HEK293 (cell line): Measurements from ENCODE around the gene OCA2.

ENCODE experiments used
- CTCF ChIA-PET: fragments of 350-600 bp; formaldehyde crosslinking; extraction: SDS; loops from one replicate; lab custom pipeline; 2021; ENCODE audit warnings: antibody characterized with exemption; lab: Yijun Ruan, JAX
- POLR2A ChIA-PET: fragments of 300-600 bp; formaldehyde crosslinking; extraction: SDS; loops from one replicate; lab custom pipeline; 2020; ENCODE audit warnings: antibody characterized with exemption, inconsistent platforms; lab: Yijun Ruan, JAX
- H3K27ac ChIP-seq: fragments of 200-500 bp; sonication (Bioruptor generic); 2 replicates; pipeline ENCODE4 v1.5.1; 2014; ENCODE audit warnings: low read depth, low read length, control low read depth, inconsistent platforms; ENCODE audit errors: extremely low read depth
- H3K36me3 ChIP-seq, 2 experiments: fragments of 200-500 bp in 1 of 2; sonication (Bioruptor generic) in 1 of 2; 1 replicate in 1 of 2; 2 replicates in 1 of 2; pipeline ENCODE4 v1.5.1; 2014 to 2017; ENCODE audit warnings: inconsistent platforms in 2 of 2, low read length in 2 of 2; ENCODE audit not compliant: control insufficient read depth in 2 of 2, insufficient read depth in 1 of 2
- H3K4me1 ChIP-seq: fragments of 200-500 bp; sonication (Bioruptor generic); 2 replicates; pipeline ENCODE4 v1.5.1; 2014; ENCODE audit warnings: mild to moderate bottlenecking, low read length, inconsistent platforms; ENCODE audit not compliant: control insufficient read depth, insufficient read depth
- H3K4me3 ChIP-seq: 2 replicates; pipeline ENCODE4 v1.5.1; 2011; ENCODE audit warnings: low read depth, mild to moderate bottlenecking, control low read depth, low read length, moderate library complexity
- H3K9me3 ChIP-seq: fragments of 200-500 bp; sonication (Bioruptor generic); 2 replicates; pipeline ENCODE4 v1.5.1; 2014; ENCODE audit warnings: low read depth, low read length, inconsistent platforms; ENCODE audit not compliant: control insufficient read depth, insufficient read depth
- GFI1B ChIP-seq: fragments of 450-650 bp; formaldehyde crosslinking; IDR thresholded peaks from 2 replicates; pipeline ENCODE4 v1.5.1; 2016; ENCODE audit warnings: missing biosample characterization, missing genetic modification characterization
- IKZF3 ChIP-seq: fragments of 450-650 bp; IDR thresholded peaks from 2 replicates; pipeline ENCODE4 v1.5.0; 2018; ENCODE audit warnings: missing biosample characterization, mild to moderate bottlenecking, missing genetic modification characterization, moderate library complexity
- KLF7 ChIP-seq: fragments of 450-650 bp; formaldehyde crosslinking; IDR thresholded peaks from 2 replicates; pipeline ENCODE4 v1.5.1; 2016; ENCODE audit warnings: missing biosample characterization, missing genetic modification characterization, borderline replicate concordance
- PRDM2 ChIP-seq: fragments of 450-650 bp; formaldehyde crosslinking; IDR thresholded peaks from 2 replicates; pipeline ENCODE4 v1.5.1; 2016; ENCODE audit warnings: missing biosample characterization, missing genetic modification characterization, borderline replicate concordance
- ZFHX2 ChIP-seq: fragments of 450-650 bp; formaldehyde crosslinking; conservative IDR thresholded peaks from 2 replicates; pipeline ENCODE4 v1.5.1; 2016; ENCODE audit warnings: missing biosample characterization, missing genetic modification characterization
- ZNF280D ChIP-seq: fragments of 450-650 bp; formaldehyde crosslinking; IDR thresholded peaks from 2 replicates; pipeline ENCODE4 v1.5.1; 2016; ENCODE audit warnings: missing biosample characterization, missing genetic modification characterization
- ZNF302 ChIP-seq: fragments of 450-650 bp; formaldehyde crosslinking; IDR thresholded peaks from 2 replicates; pipeline ENCODE4 v1.5.1; 2016; ENCODE audit warnings: missing biosample characterization, missing genetic modification characterization, low read depth
- ZNF354C ChIP-seq: fragments of 450-650 bp; formaldehyde crosslinking; IDR thresholded peaks from 2 replicates; pipeline ENCODE4 v1.5.1; 2016; ENCODE audit warnings: missing biosample characterization, missing genetic modification characterization, low read depth, borderline replicate concordance
- ZNF48 ChIP-seq: fragments of 450-650 bp; formaldehyde crosslinking; IDR thresholded peaks from 2 replicates; pipeline ENCODE4 v1.5.1; 2016; ENCODE audit warnings: missing biosample characterization, missing genetic modification characterization
- ZNF529 ChIP-seq: fragments of 450-650 bp; formaldehyde crosslinking; IDR thresholded peaks from 2 replicates; pipeline ENCODE4 v1.5.1; 2017; ENCODE audit warnings: missing genetic modification characterization, missing biosample characterization; ENCODE audit not compliant: insufficient replicate concordance
- ZNF560 ChIP-seq: fragments of 450-650 bp; formaldehyde crosslinking; IDR thresholded peaks from 2 replicates; pipeline ENCODE4 v1.5.1; 2017; ENCODE audit warnings: missing biosample characterization, missing genetic modification characterization, borderline replicate concordance
- ZNF624 ChIP-seq: fragments of 450-650 bp; formaldehyde crosslinking; IDR thresholded peaks from 2 replicates; pipeline ENCODE4 v1.5.1; 2017; ENCODE audit warnings: missing biosample characterization, missing genetic modification characterization
- ZNF626 ChIP-seq: fragments of 450-650 bp; sonication (Bioruptor Pico); formaldehyde crosslinking; IDR thresholded peaks from 2 replicates; pipeline ENCODE4 v1.5.1; 2018; ENCODE audit warnings: missing biosample characterization, missing genetic modification characterization, inconsistent platforms
- ZNF645 ChIP-seq: fragments of 450-650 bp; formaldehyde crosslinking; IDR thresholded peaks from 2 replicates; pipeline ENCODE4; 2016; ENCODE audit warnings: missing biosample characterization, missing genetic modification characterization
- ZNF792 ChIP-seq: fragments of 450-650 bp; formaldehyde crosslinking; IDR thresholded peaks from 2 replicates; pipeline ENCODE4 v1.5.1; 2016; ENCODE audit warnings: missing biosample characterization, missing genetic modification characterization
- ZSCAN23 ChIP-seq: fragments of 450-650 bp; formaldehyde crosslinking; IDR thresholded peaks from 2 replicates; pipeline ENCODE4 v1.5.1; 2016; ENCODE audit warnings: missing biosample characterization, missing genetic modification characterization
- TF ChIP-seq, protein P1 (sequence below): fragments of 450-650 bp; formaldehyde crosslinking; IDR thresholded peaks from 2 replicates; pipeline ENCODE4 v1.5.1; 2017; ENCODE audit warnings: missing biosample characterization, mild to moderate bottlenecking, missing genetic modification characterization, moderate library complexity
- TF ChIP-seq, protein P2 (sequence below): fragments of 450-650 bp; IDR thresholded peaks from 2 replicates; pipeline ENCODE4 v1.5.1; 2018; ENCODE audit warnings: missing biosample characterization, missing genetic modification characterization
- TF ChIP-seq, protein P3 (sequence below): fragments of 450-650 bp; formaldehyde crosslinking; IDR thresholded peaks from 2 replicates; pipeline ENCODE4 v1.5.1; 2016; ENCODE audit warnings: missing biosample characterization, missing genetic modification characterization
- TF ChIP-seq, protein P4 (sequence below): fragments of 450-650 bp; formaldehyde crosslinking; IDR thresholded peaks from 2 replicates; pipeline ENCODE4 v1.5.1; 2017; ENCODE audit warnings: missing biosample characterization, missing genetic modification characterization

OCA2 gene

DNA sequence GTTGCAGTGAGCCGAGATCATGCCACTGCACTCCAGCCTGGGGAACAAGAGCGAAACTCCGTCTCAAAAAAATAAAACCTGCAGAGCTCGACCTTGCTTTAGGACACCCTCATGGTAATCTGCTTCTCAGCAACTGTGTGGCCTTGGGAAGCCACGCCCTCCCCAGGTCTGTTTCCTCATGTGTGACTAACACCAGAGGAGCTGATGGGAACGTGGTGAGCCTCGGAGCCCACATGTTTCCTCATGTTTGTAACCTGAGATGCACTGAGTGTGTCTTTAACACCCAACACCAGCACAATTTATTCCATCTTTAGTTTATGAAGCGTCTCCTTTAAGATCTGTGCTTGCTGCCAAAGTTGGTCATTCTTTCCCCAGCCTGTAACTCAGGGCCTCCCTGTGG, 142.8 kb downstream of the OCA2 start (continued):
- TF ChIP-seq ZNF48 (tag by site-specific recombination) (no peak), ZNF792 (no peak), ZNF280D (no peak), ZNF560 (tag by site-specific recombination) (no peak), KLF7 (tag by site-specific recombination) (no peak), ZSCAN23 (tag by site-specific recombination) (no peak), ZFHX2 (tag by site-specific recombination) (no peak), ZNF529 (tag by site-specific recombination) (no peak), ZNF354C (tag by site-specific recombination) (no peak)
- TF ChIP-seq, protein P1, sequence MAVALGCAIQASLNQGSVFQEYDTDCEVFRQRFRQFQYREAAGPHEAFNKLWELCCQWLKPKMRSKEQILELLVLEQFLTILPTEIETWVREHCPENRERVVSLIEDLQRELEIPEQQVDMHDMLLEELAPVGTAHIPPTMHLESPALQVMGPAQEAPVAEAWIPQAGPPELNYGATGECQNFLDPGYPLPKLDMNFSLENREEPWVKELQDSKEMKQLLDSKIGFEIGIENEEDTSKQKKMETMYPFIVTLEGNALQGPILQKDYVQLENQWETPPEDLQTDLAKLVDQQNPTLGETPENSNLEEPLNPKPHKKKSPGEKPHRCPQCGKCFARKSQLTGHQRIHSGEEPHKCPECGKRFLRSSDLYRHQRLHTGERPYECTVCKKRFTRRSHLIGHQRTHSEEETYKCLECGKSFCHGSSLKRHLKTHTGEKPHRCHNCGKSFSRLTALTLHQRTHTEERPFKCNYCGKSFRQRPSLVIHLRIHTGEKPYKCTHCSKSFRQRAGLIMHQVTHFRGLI (tag by site-specific recombination), result no peak
- TF ChIP-seq, protein P2, sequence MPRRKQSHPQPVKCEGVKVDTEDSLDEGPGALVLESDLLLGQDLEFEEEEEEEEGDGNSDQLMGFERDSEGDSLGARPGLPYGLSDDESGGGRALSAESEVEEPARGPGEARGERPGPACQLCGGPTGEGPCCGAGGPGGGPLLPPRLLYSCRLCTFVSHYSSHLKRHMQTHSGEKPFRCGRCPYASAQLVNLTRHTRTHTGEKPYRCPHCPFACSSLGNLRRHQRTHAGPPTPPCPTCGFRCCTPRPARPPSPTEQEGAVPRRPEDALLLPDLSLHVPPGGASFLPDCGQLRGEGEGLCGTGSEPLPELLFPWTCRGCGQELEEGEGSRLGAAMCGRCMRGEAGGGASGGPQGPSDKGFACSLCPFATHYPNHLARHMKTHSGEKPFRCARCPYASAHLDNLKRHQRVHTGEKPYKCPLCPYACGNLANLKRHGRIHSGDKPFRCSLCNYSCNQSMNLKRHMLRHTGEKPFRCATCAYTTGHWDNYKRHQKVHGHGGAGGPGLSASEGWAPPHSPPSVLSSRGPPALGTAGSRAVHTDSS, result no peak
- TF ChIP-seq, protein P3, sequence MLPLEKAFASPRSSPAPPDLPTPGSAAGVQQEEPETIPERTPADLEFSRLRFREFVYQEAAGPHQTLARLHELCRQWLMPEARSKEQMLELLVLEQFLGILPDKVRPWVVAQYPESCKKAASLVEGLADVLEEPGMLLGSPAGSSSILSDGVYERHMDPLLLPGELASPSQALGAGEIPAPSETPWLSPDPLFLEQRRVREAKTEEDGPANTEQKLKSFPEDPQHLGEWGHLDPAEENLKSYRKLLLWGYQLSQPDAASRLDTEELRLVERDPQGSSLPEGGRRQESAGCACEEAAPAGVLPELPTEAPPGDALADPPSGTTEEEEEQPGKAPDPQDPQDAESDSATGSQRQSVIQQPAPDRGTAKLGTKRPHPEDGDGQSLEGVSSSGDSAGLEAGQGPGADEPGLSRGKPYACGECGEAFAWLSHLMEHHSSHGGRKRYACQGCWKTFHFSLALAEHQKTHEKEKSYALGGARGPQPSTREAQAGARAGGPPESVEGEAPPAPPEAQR (tag by site-specific recombination), result no peak
- TF ChIP-seq, protein P4, sequence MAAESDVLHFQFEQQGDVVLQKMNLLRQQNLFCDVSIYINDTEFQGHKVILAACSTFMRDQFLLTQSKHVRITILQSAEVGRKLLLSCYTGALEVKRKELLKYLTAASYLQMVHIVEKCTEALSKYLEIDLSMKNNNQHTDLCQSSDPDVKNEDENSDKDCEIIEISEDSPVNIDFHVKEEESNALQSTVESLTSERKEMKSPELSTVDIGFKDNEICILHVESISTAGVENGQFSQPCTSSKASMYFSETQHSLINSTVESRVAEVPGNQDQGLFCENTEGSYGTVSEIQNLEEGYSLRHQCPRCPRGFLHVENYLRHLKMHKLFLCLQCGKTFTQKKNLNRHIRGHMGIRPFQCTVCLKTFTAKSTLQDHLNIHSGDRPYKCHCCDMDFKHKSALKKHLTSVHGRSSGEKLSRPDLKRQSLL (tag by site-specific recombination), result no peak

- no peaks in the 10 kb centered on the region for H3K36me3 ChIP-seq
- no peaks in the 10 kb centered on the region for H3K4me1 ChIP-seq
- H3K4me3 ChIP-seq, result no peak overlapping the region
- POLR2A ChIA-PET, result no interaction called here
- no peaks in the 10 kb centered on the region for H3K9me3 ChIP-seq
- CTCF ChIA-PET, result no interaction called here
- TF ChIP-seq ZNF302 (no peak), GFI1B (tag by site-specific recombination) (no peak), ZNF645 (no peak), ZNF626 (tag by site-specific recombination) (no peak), ZNF624 (tag by site-specific recombination) (no peak), PRDM2 (tag by site-specific recombination) (no peak), IKZF3 (no peak)
- TF ChIP-seq, all 188 proteins: peak for 0
- no peak overlapping the region for H3K27ac ChIP-seq
These were observed 144.0 kb downstream of the OCA2 start for GRCh38 chr15:27955087-27955486.
